ENCODE data around the gene TPRG1L.

Gene TPRG1L

DNA sequence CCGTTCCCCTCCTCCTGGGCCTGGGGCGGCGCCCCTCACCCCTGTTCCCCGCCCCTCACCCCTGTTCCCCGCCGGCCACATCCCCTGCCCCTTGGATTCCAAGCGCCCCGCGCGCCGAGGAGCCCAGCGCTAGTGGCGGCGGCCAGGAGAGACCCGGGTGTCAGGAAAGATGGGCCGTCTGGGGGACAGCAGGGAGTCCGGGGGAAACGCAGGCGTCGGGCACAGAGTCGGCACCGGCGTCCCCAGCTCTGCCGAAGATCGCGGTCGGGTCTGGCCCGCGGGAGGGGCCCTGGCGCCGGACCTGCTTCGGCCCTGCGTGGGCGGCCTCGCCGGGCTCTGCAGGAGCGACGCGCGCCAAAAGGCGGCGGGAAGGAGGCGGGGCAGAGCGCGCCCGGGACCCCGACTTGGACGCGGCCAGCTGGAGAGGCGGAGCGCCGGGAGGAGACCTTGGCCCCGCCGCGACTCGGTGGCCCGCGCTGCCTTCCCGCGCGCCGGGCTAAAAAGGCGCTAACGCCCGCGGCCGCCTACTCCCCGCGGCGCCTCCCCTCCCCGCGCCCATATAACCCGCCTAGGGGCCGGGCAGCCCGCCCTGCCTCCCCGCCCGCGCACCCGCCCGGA, 27.2 kb downstream of the TPRG1L start, which contains the start of gene TP73 (continued):
- TF ChIP-seq ZNF654 (tag by site-specific recombination; IDR thresholded peaks at IDR 0.05; ENCODE audit: low read depth), result no peak
- TF ChIP-seq ZNF561 (tag by site-specific recombination; IDR thresholded peaks at IDR 0.05; ENCODE audit: borderline replicate concordance), result no peak; the same call in 1 of the 2 replicates
- TF ChIP-seq ZNF24 (tag by site-specific recombination; IDR thresholded peaks at IDR 0.05), result no peak
- TF ChIP-seq KLF9 (tag by site-specific recombination; IDR thresholded peaks at IDR 0.05; ENCODE audit: low read depth), result no peak
- TF ChIP-seq ZSCAN23 (tag by site-specific recombination; IDR thresholded peaks at IDR 0.05), result no peak
- TF ChIP-seq, protein P1, sequence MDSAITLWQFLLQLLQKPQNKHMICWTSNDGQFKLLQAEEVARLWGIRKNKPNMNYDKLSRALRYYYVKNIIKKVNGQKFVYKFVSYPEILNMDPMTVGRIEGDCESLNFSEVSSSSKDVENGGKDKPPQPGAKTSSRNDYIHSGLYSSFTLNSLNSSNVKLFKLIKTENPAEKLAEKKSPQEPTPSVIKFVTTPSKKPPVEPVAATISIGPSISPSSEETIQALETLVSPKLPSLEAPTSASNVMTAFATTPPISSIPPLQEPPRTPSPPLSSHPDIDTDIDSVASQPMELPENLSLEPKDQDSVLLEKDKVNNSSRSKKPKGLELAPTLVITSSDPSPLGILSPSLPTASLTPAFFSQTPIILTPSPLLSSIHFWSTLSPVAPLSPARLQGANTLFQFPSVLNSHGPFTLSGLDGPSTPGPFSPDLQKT (IDR thresholded peaks at IDR 0.05; ENCODE audit: borderline replicate concordance, low read depth, low read length), result no peak
- TF ChIP-seq, protein P2, sequence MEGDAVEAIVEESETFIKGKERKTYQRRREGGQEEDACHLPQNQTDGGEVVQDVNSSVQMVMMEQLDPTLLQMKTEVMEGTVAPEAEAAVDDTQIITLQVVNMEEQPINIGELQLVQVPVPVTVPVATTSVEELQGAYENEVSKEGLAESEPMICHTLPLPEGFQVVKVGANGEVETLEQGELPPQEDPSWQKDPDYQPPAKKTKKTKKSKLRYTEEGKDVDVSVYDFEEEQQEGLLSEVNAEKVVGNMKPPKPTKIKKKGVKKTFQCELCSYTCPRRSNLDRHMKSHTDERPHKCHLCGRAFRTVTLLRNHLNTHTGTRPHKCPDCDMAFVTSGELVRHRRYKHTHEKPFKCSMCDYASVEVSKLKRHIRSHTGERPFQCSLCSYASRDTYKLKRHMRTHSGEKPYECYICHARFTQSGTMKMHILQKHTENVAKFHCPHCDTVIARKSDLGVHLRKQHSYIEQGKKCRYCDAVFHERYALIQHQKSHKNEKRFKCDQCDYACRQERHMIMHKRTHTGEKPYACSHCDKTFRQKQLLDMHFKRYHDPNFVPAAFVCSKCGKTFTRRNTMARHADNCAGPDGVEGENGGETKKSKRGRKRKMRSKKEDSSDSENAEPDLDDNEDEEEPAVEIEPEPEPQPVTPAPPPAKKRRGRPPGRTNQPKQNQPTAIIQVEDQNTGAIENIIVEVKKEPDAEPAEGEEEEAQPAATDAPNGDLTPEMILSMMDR (tag by site-specific recombination; IDR thresholded peaks at IDR 0.05), result no peak
- no peak for TF ChIP-seq SP7 (tag by site-specific recombination; IDR thresholded peaks at IDR 0.05)
- TF ChIP-seq ZNF155 (tag by site-specific recombination; IDR thresholded peaks at IDR 0.05), result no peak
- TF ChIP-seq ZNF404 (tag by site-specific recombination; IDR thresholded peaks at IDR 0.05), result no peak
- 0 out of 2 replicates have a peak, but pooled peaks have one; percentile 15 for TF ChIP-seq KLF1 (tag by site-specific recombination; IDR thresholded peaks at IDR 0.05)
- TF ChIP-seq, protein P3, sequence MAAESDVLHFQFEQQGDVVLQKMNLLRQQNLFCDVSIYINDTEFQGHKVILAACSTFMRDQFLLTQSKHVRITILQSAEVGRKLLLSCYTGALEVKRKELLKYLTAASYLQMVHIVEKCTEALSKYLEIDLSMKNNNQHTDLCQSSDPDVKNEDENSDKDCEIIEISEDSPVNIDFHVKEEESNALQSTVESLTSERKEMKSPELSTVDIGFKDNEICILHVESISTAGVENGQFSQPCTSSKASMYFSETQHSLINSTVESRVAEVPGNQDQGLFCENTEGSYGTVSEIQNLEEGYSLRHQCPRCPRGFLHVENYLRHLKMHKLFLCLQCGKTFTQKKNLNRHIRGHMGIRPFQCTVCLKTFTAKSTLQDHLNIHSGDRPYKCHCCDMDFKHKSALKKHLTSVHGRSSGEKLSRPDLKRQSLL (tag by site-specific recombination; IDR thresholded peaks at IDR 0.05), result no peak
- no peak for TF ChIP-seq BCL11B (tag by site-specific recombination; IDR thresholded peaks at IDR 0.05; ENCODE audit: low read depth)
- TF ChIP-seq BCL11A (tag by site-specific recombination; IDR thresholded peaks at IDR 0.05; ENCODE audit: low read depth), result no peak
- no peak for TF ChIP-seq ZNF433 (tag by site-specific recombination; IDR thresholded peaks at IDR 0.05; ENCODE audit: low read depth)
- TF ChIP-seq SP2 (tag by site-specific recombination; IDR thresholded peaks at IDR 0.05), result no peak
- no peak for TF ChIP-seq ZNF335 (tag by site-specific recombination; conservative IDR thresholded peaks at IDR 0.05)
- no peak for TF ChIP-seq ZNF707 (tag by site-specific recombination; IDR thresholded peaks at IDR 0.05)
- TF ChIP-seq ZNF776 (tag by site-specific recombination; IDR thresholded peaks at IDR 0.05; ENCODE audit: borderline replicate concordance), result no peak

DNA sequence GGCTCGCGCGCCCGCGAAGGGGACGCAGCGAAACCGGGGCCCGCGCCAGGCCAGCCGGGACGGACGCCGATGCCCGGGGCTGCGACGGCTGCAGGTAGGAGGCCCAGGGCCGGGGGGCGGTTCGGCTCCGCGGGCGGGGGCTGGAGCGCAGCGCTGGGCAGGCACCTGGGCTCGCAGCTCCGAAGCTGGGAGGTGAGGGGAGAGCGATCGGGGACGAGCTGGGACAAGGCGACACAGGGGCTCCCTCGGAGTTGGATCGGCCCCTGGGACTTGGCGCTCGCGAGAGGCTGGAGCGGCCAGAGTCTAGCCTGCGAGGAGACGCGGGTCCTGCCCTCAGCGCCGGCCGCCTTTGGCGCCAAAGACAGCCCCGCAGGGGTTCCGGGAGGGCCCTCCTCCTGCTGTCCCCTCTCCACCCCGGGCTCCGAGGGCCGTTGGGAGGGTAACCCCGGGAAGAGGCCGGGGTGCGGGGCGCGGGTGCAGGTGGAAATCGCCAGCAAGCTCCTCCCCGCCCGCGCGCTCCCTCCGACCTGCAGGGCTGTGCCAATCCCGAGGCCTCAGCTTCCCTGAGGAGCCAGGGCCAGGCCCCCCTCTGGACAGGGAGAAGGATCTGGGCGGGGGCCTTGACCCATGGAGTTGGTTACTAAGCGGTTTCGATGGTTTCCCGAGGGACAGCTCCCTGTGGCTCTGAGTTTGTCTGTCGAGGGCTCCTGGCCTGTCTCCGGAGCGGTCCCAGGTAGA, 27.9 kb downstream of the TPRG1L start:
- CTCF ChIA-PET, result interaction anchor here (1.1 to 1.3 kb wide), 3 partner anchors 71 to 200 kb away, joined by 4 to 5 read pairs (median 5); no protein-coding TSS in a partner anchor
- Histone ChIP-seq H3K27ac (ENCODE audit: extremely low read depth, low read depth, low read length) (peak overlapping the region; percentile 76), H3K4me1 (ENCODE audit: control insufficient read depth, insufficient read depth, low read length) (no peaks in the 10 kb centered on the region), H3K9me3 (ENCODE audit: control insufficient read depth, insufficient read depth, low read depth, low read length) (no peaks in the 10 kb centered on the region), H3K4me3 (ENCODE audit: low read depth, low read length) (peak overlapping the region; percentile 68), H3K36me3 (ENCODE audit: control insufficient read depth in 2 of 2, insufficient read depth in 1 of 2, low read length in 2 of 2) (peaks cover 0 to 8% of the 10 kb centered on the region in 2 experiments; a peak in 1 of 3 replicates)
- POLR2A ChIA-PET, result interaction anchor here (0.6 to 1.6 kb wide), 3 partner anchors 11 to 249 kb away, joined by 3 to 4 read pairs (median 3); no protein-coding TSS in a partner anchor
- TF ChIP-seq ZBTB48 (tag by site-specific recombination; IDR thresholded peaks at IDR 0.05) (peak; percentile 82), ZNF37A (tag by site-specific recombination; IDR thresholded peaks at IDR 0.05) (no peak), KLF8 (tag by site-specific recombination; IDR thresholded peaks at IDR 0.05) (peak; percentile 43; the same call in 1 of the 2 replicates), ZNF530 (tag by site-specific recombination; IDR thresholded peaks at IDR 0.05; ENCODE audit: low read depth) (no peak), ZNF354C (tag by site-specific recombination; IDR thresholded peaks at IDR 0.05; ENCODE audit: borderline replicate concordance, low read depth) (no peak)
- TF ChIP-seq, protein P4, sequence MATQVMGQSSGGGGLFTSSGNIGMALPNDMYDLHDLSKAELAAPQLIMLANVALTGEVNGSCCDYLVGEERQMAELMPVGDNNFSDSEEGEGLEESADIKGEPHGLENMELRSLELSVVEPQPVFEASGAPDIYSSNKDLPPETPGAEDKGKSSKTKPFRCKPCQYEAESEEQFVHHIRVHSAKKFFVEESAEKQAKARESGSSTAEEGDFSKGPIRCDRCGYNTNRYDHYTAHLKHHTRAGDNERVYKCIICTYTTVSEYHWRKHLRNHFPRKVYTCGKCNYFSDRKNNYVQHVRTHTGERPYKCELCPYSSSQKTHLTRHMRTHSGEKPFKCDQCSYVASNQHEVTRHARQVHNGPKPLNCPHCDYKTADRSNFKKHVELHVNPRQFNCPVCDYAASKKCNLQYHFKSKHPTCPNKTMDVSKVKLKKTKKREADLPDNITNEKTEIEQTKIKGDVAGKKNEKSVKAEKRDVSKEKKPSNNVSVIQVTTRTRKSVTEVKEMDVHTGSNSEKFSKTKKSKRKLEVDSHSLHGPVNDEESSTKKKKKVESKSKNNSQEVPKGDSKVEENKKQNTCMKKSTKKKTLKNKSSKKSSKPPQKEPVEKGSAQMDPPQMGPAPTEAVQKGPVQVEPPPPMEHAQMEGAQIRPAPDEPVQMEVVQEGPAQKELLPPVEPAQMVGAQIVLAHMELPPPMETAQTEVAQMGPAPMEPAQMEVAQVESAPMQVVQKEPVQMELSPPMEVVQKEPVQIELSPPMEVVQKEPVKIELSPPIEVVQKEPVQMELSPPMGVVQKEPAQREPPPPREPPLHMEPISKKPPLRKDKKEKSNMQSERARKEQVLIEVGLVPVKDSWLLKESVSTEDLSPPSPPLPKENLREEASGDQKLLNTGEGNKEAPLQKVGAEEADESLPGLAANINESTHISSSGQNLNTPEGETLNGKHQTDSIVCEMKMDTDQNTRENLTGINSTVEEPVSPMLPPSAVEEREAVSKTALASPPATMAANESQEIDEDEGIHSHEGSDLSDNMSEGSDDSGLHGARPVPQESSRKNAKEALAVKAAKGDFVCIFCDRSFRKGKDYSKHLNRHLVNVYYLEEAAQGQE (tag by site-specific recombination; IDR thresholded peaks at IDR 0.05), result 0 out of 2 replicates have a peak, but pooled peaks have one; percentile 56
- TF ChIP-seq, protein P5, sequence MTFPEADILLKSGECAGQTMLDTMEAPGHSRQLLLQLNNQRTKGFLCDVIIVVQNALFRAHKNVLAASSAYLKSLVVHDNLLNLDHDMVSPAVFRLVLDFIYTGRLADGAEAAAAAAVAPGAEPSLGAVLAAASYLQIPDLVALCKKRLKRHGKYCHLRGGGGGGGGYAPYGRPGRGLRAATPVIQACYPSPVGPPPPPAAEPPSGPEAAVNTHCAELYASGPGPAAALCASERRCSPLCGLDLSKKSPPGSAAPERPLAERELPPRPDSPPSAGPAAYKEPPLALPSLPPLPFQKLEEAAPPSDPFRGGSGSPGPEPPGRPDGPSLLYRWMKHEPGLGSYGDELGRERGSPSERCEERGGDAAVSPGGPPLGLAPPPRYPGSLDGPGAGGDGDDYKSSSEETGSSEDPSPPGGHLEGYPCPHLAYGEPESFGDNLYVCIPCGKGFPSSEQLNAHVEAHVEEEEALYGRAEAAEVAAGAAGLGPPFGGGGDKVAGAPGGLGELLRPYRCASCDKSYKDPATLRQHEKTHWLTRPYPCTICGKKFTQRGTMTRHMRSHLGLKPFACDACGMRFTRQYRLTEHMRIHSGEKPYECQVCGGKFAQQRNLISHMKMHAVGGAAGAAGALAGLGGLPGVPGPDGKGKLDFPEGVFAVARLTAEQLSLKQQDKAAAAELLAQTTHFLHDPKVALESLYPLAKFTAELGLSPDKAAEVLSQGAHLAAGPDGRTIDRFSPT (tag by site-specific recombination; IDR thresholded peaks at IDR 0.05), result peak; percentile 46; the same call in 1 of the 2 replicates
